Measurements from ENCODE around the gene ABR. TPM values are rescaled to one million over a fixed set of nuclear protein-coding genes. Genes with fewer than 3 reads are reported as not detected.

ABR gene
- total RNA-seq, 1 donor from 2014 or later = 128 TPM

GRCh38 chr17:1011138-1011537 lies 168.6 kb downstream of the ABR start:
- no peak for ATAC-seq (ENCODE audit: poor library complexity)
- intact Hi-C loops (cut with DNase I) = no loop called here
- peak; percentile 17 for DNase-seq

GRCh38 chr17:1010586-1010985 lies 169.2 kb downstream of the ABR start:
- intact Hi-C loops (cut with DNase I) = no loop called here
- DNase-seq = peak; percentile 39
- ATAC-seq (ENCODE audit: poor library complexity) = no peak

GRCh38 chr17:1010086-1010450 lies 169.7 kb downstream of the ABR start:
- peak; percentile 19 for DNase-seq
- no peak for ATAC-seq (ENCODE audit: poor library complexity)

GRCh38 chr17:1009229-1010085 lies 170.3 kb downstream of the ABR start:
- intact Hi-C loops (cut with DNase I) = no loop called here
- DNase-seq (peak; percentile 36), ATAC-seq (ENCODE audit: poor library complexity) (no peak)

More at GRCh38 chr17:1010086-1010450, 169.7 kb downstream of the ABR start:
- intact Hi-C loops (cut with DNase I) = no loop called here

GRCh38 chr17:1008008-1008761 lies 171.6 kb downstream of the ABR start:
- intact Hi-C loops (cut with DNase I) = no loop called here
- ATAC-seq (ENCODE audit: poor library complexity) (peak; percentile 56), DNase-seq (peak; percentile 77)

- DNase-seq (peak; percentile 38), ATAC-seq (ENCODE audit: poor library complexity) (peak; percentile 11)
- intact Hi-C loops (cut with DNase I) = no loop called here
These were observed 172.3 kb downstream of the ABR start for GRCh38 chr17:1007310-1008007.

GRCh38 chr17:1006054-1006453 lies 173.7 kb downstream of the ABR start:
- intact Hi-C loops (cut with DNase I) = no loop called here
- no peak for ATAC-seq (ENCODE audit: poor library complexity)
- peak; percentile 45 for DNase-seq

- intact Hi-C loops (cut with DNase I) = no loop called here
- DNase-seq (peak; percentile 84), ATAC-seq (ENCODE audit: poor library complexity) (peak; percentile 40)
These were observed 174.3 kb downstream of the ABR start for GRCh38 chr17:1005361-1005946.

GRCh38 chr17:1004769-1005295 lies 174.9 kb downstream of the ABR start:
- peak; percentile 29 for DNase-seq
- intact Hi-C loops (cut with DNase I) = loop anchor here (5.0 kb wide), 1 partner anchor 42 kb away; no protein-coding TSS in a partner anchor
- ATAC-seq (ENCODE audit: poor library complexity) = no peak

- no peak for ATAC-seq (ENCODE audit: poor library complexity)
These were observed 175.6 kb downstream of the ABR start for GRCh38 chr17:1003972-1004768.

GRCh38 chr17:1003633-1003971 lies 176.2 kb downstream of the ABR start:
- intact Hi-C loops (cut with DNase I) = loop anchor here (5.0 kb wide), 1 partner anchor 44 kb away; no protein-coding TSS in a partner anchor
- peak; percentile 40 for DNase-seq
- no peak for ATAC-seq (ENCODE audit: poor library complexity)

More at GRCh38 chr17:1003972-1004768, 175.6 kb downstream of the ABR start:
- intact Hi-C loops (cut with DNase I) = loop anchor here (5.0 kb wide), 1 partner anchor 43 kb away; no protein-coding TSS in a partner anchor
- peak; percentile 39 for DNase-seq

- ATAC-seq (ENCODE audit: poor library complexity) = peak; percentile 10
- intact Hi-C loops (cut with DNase I) = loop anchor here (5.0 kb wide), 1 partner anchor 44 kb away; no protein-coding TSS in a partner anchor
- peak; percentile 63 for DNase-seq
These were observed 176.8 kb downstream of the ABR start for GRCh38 chr17:1002771-1003555.

GRCh38 chr17:1002412-1002753 lies 177.4 kb downstream of the ABR start:
- peak; percentile 28 for DNase-seq
- peak; percentile 19 for ATAC-seq (ENCODE audit: poor library complexity)
- intact Hi-C loops (cut with DNase I) = loop anchor here (5.0 kb wide), 1 partner anchor 45 kb away; no protein-coding TSS in a partner anchor

- ATAC-seq (ENCODE audit: poor library complexity) (no peak), DNase-seq (peak; percentile 54)
- intact Hi-C loops (cut with DNase I) = loop anchor here (5.0 kb wide), 1 partner anchor 45 kb away; no protein-coding TSS in a partner anchor
These were observed 178.0 kb downstream of the ABR start for GRCh38 chr17:1001640-1002411.

GRCh38 chr17:1000597-1001461 lies 179.0 kb downstream of the ABR start:
- intact Hi-C loops (cut with DNase I) = loop anchor here (5.0 kb wide), 1 partner anchor 46 kb away; no protein-coding TSS in a partner anchor
- peak; percentile 23 for ATAC-seq (ENCODE audit: poor library complexity)

More at GRCh38 chr17:1000597-1001461, 179.0 kb downstream of the ABR start:
- peak; percentile 57 for DNase-seq

All from Right ventricle myocardium superior (tissue), 1 donor.